PC-3 (cell line): Measurements from ENCODE around the gene PSMA5. TPM values are rescaled to one million over a fixed set of nuclear protein-coding genes. Genes with fewer than 3 reads are reported as not detected.

ENCODE experiments used
- ATAC-seq: fragments of 200-7000 bp; cut with Tn5 transposase; 2 replicates; pipeline ENCODE4 v1.9.1; 2020; ENCODE audit warnings: mild to moderate bottlenecking, moderate library complexity
- BruUV-seq: library from RNA; stranded (reverse); fragments of 400-500 nt; replicated peaks from 2 replicates; lab custom pipeline; 2021; lab: Mats Ljungman, UMichigan
- CTCF ChIA-PET: fragments of 300-600 bp; sonication (Branson Sonifier 250); formaldehyde crosslinking; loops from one replicate; lab custom pipeline; 2022; ENCODE audit warnings: antibody characterized with exemption; lab: Charles Lee
- POLR2A ChIA-PET: fragments of 300-600 bp; sonication (Branson Sonifier 250); formaldehyde crosslinking; loops from one replicate; lab custom pipeline; 2022; ENCODE audit warnings: antibody characterized with exemption; ENCODE audit not compliant: unreplicated experiment; lab: Charles Lee
- DNase-seq: peaks from one replicate; pipeline ENCODE4 v3.0.0-alpha.2; 2015
- H2AFZ ChIP-seq: fragments of 300-600 bp; sonication (generic); 2 replicates; pipeline ENCODE4 v1.6.0; 2016; ENCODE audit warnings: antibody characterized with exemption, low read length
- H3F3A ChIP-seq: fragments of 300-600 bp; sonication (generic); one replicate; pipeline ENCODE4 v1.6.0; 2017; ENCODE audit warnings: antibody characterized with exemption, low read length, control low read depth, mild to moderate bottlenecking; ENCODE audit not compliant: unreplicated experiment
- H3K27ac ChIP-seq: fragments of 300-600 bp; sonication (generic); 2 replicates; pipeline ENCODE4 v1.5.1; 2016; ENCODE audit warnings: mild to moderate bottlenecking, low read length
- H3K27me3 ChIP-seq: fragments of 300-600 bp; sonication (generic); 2 replicates; pipeline ENCODE4 v1.6.1; 2016; ENCODE audit warnings: low read length, mixed read lengths
- H3K36me3 ChIP-seq: fragments of 300-600 bp; sonication (generic); 2 replicates; pipeline ENCODE4 v1.6.1; 2016; ENCODE audit warnings: low read depth, mixed run types, low read length, mixed read lengths
- H3K4me1 ChIP-seq: fragments of 300-600 bp; sonication (generic); 2 replicates; pipeline ENCODE4 v1.5.1; 2016; ENCODE audit warnings: low read length; ENCODE audit not compliant: insufficient read depth
- H3K4me2 ChIP-seq: fragments of 300-600 bp; sonication (generic); 2 replicates; pipeline ENCODE4 v1.6.0; 2016; ENCODE audit warnings: low read length
- H3K4me3 ChIP-seq: fragments of 300-600 bp; sonication (generic); 2 replicates; pipeline ENCODE4 v1.5.1; 2016; ENCODE audit warnings: mild to moderate bottlenecking, low read length, mixed read lengths
- H3K79me2 ChIP-seq: fragments of 300-600 bp; sonication (generic); 2 replicates; pipeline ENCODE4 v1.6.1; 2017; ENCODE audit warnings: low read length, mixed read lengths
- H3K9ac ChIP-seq: fragments of 300-600 bp; sonication (generic); 2 replicates; pipeline ENCODE4 v1.6.0; 2016; ENCODE audit warnings: mild to moderate bottlenecking, low read length
- H3K9me2 ChIP-seq: fragments of 300-600 bp; sonication (generic); replicated peaks from 2 replicates; pipeline ENCODE4 v1.6.1; 2016; ENCODE audit warnings: mixed run types, low read length, mixed read lengths
- H3K9me3 ChIP-seq: fragments of 300-600 bp; sonication (generic); 2 replicates; pipeline ENCODE4 v1.6.1; 2016; ENCODE audit warnings: low read length, mixed read lengths
- H4K20me1 ChIP-seq: fragments of 300-600 bp; sonication (generic); 2 replicates; pipeline ENCODE4 v1.6.1; 2016; ENCODE audit warnings: low read length, mixed read lengths
- CTCF ChIP-seq: fragments of 300-600 bp; sonication (generic); conservative IDR thresholded peaks from 2 replicates; pipeline ENCODE4 v1.5.1; 2017; ENCODE audit warnings: antibody characterized with exemption, low read depth, mild to moderate bottlenecking, low read length
- EZH2 ChIP-seq: fragments of 300-600 bp; sonication (generic); IDR thresholded peaks from one replicate; pipeline ENCODE4 v1.6.1; 2017; ENCODE audit warnings: antibody characterized with exemption, mild to moderate bottlenecking, low read length; ENCODE audit not compliant: unreplicated experiment
- EZH2phosphoT487 ChIP-seq: fragments of 300-600 bp; sonication (generic); IDR thresholded peaks from 2 replicates; pipeline ENCODE4 v1.6.1; 2018; ENCODE audit warnings: mild to moderate bottlenecking, antibody characterized with exemption, low read length, borderline replicate concordance
- intact Hi-C: fragments of 100-400 bp; cut with micrococcal nuclease; formaldehyde crosslinking; loops from 2 replicates; pipeline ENCODE4 v1.9.0; 2023
- total RNA-seq: library from RNA; depleted of rRNA; stranded (reverse); fragments of >200 nt; gene quantifications from 2 replicates; pipeline ENCODE4 v1.2.3, GENCODE V29; 2014

Gene PSMA5
- total RNA-seq, 1 experiment from 2014 or later: 86.9 TPM

- H3K27me3 ChIP-seq: no peaks in the 10 kb centered on the region
- no TSS peak for BruUV-seq
- no peak overlapping the region for H3K4me3 ChIP-seq
- H2AFZ ChIP-seq: peak overlapping the region; percentile 74; the same call in 1 of the 2 replicates
- ATAC-seq: no peak
- no peak overlapping the region for H3K9ac ChIP-seq
- no peaks in the 10 kb centered on the region for H4K20me1 ChIP-seq
- CTCF ChIA-PET: no interaction called here
- H3K36me3 ChIP-seq: no peaks in the 10 kb centered on the region
- intact Hi-C loops: loop anchor here (5.0 kb wide), 1 partner anchor 41 kb away; no protein-coding TSS in a partner anchor
- H3K79me2 ChIP-seq: peaks cover 57% of the 10 kb centered on the region
- H3K9me2 ChIP-seq: no peaks in the 10 kb centered on the region
- no peak for TF ChIP-seq EZH2phosphoT487
- peaks cover 45% of the 10 kb centered on the region for H3K4me1 ChIP-seq
- no peak for DNase-seq
- POLR2A ChIA-PET: interaction anchor here (0.6 kb wide), 1 partner anchor 225 kb away, joined by 4 read pairs; the partner anchor contains the start of gene GNAT2
- H3K4me2 ChIP-seq: peak overlapping the region; percentile 63
- no peak overlapping the region for H3K27ac ChIP-seq
- no peaks in the 10 kb centered on the region for H3K9me3 ChIP-seq
- H3F3A ChIP-seq: no peaks in the 10 kb centered on the region
Measured at GRCh38 chr1:109393617-109394233, 32.5 kb downstream of the PSMA5 start.

GRCh38 chr1:109392788-109393616 lies 33.2 kb downstream of the PSMA5 start:
- Histone ChIP-seq H2AFZ (peak overlapping the region; percentile 74), H3K9me2 (no peaks in the 10 kb centered on the region), H3K79me2 (peaks cover 59% of the 10 kb centered on the region), H3K36me3 (no peaks in the 10 kb centered on the region), H3K4me3 (peak overlapping the region; percentile 43; the same call in 1 of the 2 replicates), H3K4me1 (peaks cover 37% of the 10 kb centered on the region), H3K27ac (0 out of 2 replicates have a peak overlapping the region, but pooled peaks have one; percentile 3), H4K20me1 (no peaks in the 10 kb centered on the region), H3K9me3 (no peaks in the 10 kb centered on the region), H3F3A (no peaks in the 10 kb centered on the region), H3K9ac (no peak overlapping the region), H3K27me3 (no peaks in the 10 kb centered on the region), H3K4me2 (peak overlapping the region; percentile 63)
- ChIA-PET POLR2A (no interaction called here), CTCF (interaction anchor here (1.2 kb wide), 1 partner anchor 117 kb away, joined by 3 read pairs; no protein-coding TSS in a partner anchor)
- intact Hi-C loops: loop anchor here (5.0 kb wide), 1 partner anchor 41 kb away; no protein-coding TSS in a partner anchor
- ATAC-seq (peak; percentile 56), DNase-seq (peak; percentile 60)
- no peak for TF ChIP-seq EZH2
- TF ChIP-seq CTCF: no peak
- no peak for TF ChIP-seq EZH2phosphoT487
- no TSS peak for BruUV-seq

- no peak overlapping the region; the same call in 1 of the 2 replicates for H3K4me3 ChIP-seq
- DNase-seq (no peak), ATAC-seq (no peak)
- peaks cover 37% of the 10 kb centered on the region for H3K4me1 ChIP-seq
- no peaks in the 10 kb centered on the region for H3K9me2 ChIP-seq
- H3K36me3 ChIP-seq: no peaks in the 10 kb centered on the region
- no peaks in the 10 kb centered on the region for H3K9me3 ChIP-seq
- ChIA-PET CTCF (interaction anchor here (0.7 to 1.2 kb wide), 2 partner anchors 110 to 116 kb away, joined by 3 read pairs; no protein-coding TSS in a partner anchor), POLR2A (no interaction called here)
- H3K9ac ChIP-seq: no peak overlapping the region
- H3K79me2 ChIP-seq: peaks cover 59% of the 10 kb centered on the region
- peak overlapping the region; percentile 74 for H2AFZ ChIP-seq
- intact Hi-C loops: loop anchor here (5.0 kb wide), 1 partner anchor 40 kb away; no protein-coding TSS in a partner anchor
- no peaks in the 10 kb centered on the region for H4K20me1 ChIP-seq
- H3F3A ChIP-seq: no peaks in the 10 kb centered on the region
- no TSS peak for BruUV-seq
- H3K4me2 ChIP-seq: peak overlapping the region; percentile 63
- H3K27me3 ChIP-seq: no peaks in the 10 kb centered on the region
- 0 out of 2 replicates have a peak overlapping the region, but pooled peaks have one; percentile 3 for H3K27ac ChIP-seq
- TF ChIP-seq EZH2 (no peak), CTCF (no peak), EZH2phosphoT487 (no peak)
Measured at GRCh38 chr1:109392037-109392787, 34.0 kb downstream of the PSMA5 start.
